ENCODE measurements around the gene GABRA4. TPM values are rescaled to one million over a fixed set of nuclear protein-coding genes. Genes with fewer than 3 reads are reported as not detected.

GABRA4 gene
- total and polyA plus RNA-seq, 10 donors, result under 0.01 to 0.10 (median 0.04) TPM; not detected in 6

DNA sequence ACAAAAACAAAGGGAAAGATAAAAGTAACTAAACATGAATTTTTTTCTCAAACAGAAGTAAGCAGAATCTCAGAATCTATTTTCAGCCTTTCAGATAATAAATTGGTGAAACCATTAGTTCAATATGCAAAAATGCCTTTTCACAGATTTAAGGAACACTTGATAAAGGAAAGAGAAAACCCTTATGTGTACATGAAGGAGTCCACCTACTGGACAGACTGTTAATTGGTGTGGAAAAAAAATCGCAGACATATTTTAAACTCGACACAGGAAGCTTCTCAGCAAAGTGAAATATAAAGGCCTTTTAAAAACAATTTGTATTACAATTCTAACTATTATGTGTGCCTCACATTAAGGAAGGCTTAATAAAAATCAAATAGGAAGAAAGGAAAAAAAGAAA lies 106.7 kb downstream of the GABRA4 start:
- no peaks in the 10 kb centered on the region for H3K4me1 ChIP-seq
- no peaks in the 10 kb centered on the region for H3K9me3 ChIP-seq
- no peaks in the 10 kb centered on the region for H3K36me3 ChIP-seq
- no peak overlapping the region for H3K4me3 ChIP-seq
- no peak overlapping the region for H3K27ac ChIP-seq
- no peaks in the 10 kb centered on the region for H3K27me3 ChIP-seq (replicated peaks in 1 of 7)
- DNase-seq, result no peak
- intact Hi-C loops (cut with DNase I; ENCODE audit: low total_unique reads), result no loop called here
- TF ChIP-seq POLR2A (IDR thresholded peaks at IDR 0.05), result no peak
- 8 to 21% (median 20%) methylated on average over 2 of the region's 2 CpGs for WGBS, 5 donors

DNA sequence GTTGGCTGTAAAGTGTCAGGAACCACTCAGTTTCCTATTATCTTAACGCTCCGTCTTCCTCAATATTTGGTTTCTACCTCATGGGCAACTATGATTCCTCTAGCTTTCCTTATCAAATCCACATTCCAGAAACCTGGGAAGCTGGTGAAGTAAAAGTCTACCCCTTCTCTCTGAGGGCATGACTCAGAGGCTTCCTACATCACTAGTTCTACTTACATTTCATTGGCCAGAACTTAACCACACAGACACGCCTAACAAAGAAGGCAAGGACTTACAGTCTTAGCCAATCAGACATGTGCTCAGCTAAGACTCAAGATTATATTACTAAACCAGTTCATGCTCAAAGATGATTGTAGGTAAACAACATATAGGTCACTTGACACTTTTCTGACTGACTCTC lies 114.7 kb downstream of the GABRA4 start:
- WGBS, 5 donors, result 89 to 94% (median 93%) methylated on average over 3 of the region's 3 CpGs
- no peaks in the 10 kb centered on the region for H3K36me3 ChIP-seq

DNA sequence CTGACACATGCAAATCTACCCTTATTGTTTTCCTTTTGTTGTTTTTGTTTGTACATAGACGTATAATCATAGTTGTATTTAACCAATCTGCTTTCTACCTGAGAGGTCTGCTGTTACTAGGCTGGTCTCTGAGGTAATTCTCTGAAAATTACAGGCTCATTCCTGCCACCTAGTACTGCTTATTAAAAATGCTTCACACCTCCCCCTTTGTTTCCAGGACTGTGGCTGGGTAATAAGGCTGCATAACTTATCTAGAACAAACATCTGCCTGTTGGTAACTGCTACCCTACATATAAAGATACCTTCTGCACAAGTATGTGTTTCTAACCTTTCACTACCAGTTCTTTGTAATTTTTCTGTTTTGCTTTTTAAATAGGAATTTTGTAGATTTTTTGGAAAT lies 118.6 kb downstream of the GABRA4 start:
- Histone ChIP-seq H3K4me3 (no peak overlapping the region), H3K36me3 (no peaks in the 10 kb centered on the region), H3K9me3 (peaks cover 0 to 10% (median 0%) of the 10 kb centered on the region in 8 donors), H3K27ac (no peak overlapping the region), H3K4me1 (no peaks in the 10 kb centered on the region), H3K27me3 (replicated peaks in 1 of 7) (no peaks in the 10 kb centered on the region)
- intact Hi-C loops (cut with DNase I; ENCODE audit: low total_unique reads), result no loop called here
- TF ChIP-seq POLR2A (IDR thresholded peaks at IDR 0.05) (no peak), POLR2AphosphoS5 (IDR thresholded peaks at IDR 0.05) (no peak)
- TF ChIP-seq, protein P1, sequence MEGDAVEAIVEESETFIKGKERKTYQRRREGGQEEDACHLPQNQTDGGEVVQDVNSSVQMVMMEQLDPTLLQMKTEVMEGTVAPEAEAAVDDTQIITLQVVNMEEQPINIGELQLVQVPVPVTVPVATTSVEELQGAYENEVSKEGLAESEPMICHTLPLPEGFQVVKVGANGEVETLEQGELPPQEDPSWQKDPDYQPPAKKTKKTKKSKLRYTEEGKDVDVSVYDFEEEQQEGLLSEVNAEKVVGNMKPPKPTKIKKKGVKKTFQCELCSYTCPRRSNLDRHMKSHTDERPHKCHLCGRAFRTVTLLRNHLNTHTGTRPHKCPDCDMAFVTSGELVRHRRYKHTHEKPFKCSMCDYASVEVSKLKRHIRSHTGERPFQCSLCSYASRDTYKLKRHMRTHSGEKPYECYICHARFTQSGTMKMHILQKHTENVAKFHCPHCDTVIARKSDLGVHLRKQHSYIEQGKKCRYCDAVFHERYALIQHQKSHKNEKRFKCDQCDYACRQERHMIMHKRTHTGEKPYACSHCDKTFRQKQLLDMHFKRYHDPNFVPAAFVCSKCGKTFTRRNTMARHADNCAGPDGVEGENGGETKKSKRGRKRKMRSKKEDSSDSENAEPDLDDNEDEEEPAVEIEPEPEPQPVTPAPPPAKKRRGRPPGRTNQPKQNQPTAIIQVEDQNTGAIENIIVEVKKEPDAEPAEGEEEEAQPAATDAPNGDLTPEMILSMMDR (IDR thresholded peaks at IDR 0.05 in 8 of 11, conservative IDR thresholded peaks at IDR 0.05 in 3 of 11), result no peak
- no peak for DNase-seq
- WGBS, 5 donors, result 45 to 78% (median 50%) methylated on average over 1 of the region's 1 CpG

More for the DNA sequence above, 114.7 kb downstream of the GABRA4 start:
- Histone ChIP-seq H3K27ac (no peak overlapping the region), H3K4me1 (no peaks in the 10 kb centered on the region), H3K27me3 (replicated peaks in 1 of 7) (no peaks in the 10 kb centered on the region), H3K9me3 (no peaks in the 10 kb centered on the region), H3K4me3 (no peak overlapping the region)
- intact Hi-C loops (cut with DNase I; ENCODE audit: low total_unique reads), result no loop called here
- no peak for TF ChIP-seq POLR2A (IDR thresholded peaks at IDR 0.05)
- TF ChIP-seq, protein P1 (IDR thresholded peaks at IDR 0.05 in 8 of 11, conservative IDR thresholded peaks at IDR 0.05 in 3 of 11), result no peak
- no peak for TF ChIP-seq POLR2AphosphoS5 (IDR thresholded peaks at IDR 0.05)
- DNase-seq, result no peak

DNA sequence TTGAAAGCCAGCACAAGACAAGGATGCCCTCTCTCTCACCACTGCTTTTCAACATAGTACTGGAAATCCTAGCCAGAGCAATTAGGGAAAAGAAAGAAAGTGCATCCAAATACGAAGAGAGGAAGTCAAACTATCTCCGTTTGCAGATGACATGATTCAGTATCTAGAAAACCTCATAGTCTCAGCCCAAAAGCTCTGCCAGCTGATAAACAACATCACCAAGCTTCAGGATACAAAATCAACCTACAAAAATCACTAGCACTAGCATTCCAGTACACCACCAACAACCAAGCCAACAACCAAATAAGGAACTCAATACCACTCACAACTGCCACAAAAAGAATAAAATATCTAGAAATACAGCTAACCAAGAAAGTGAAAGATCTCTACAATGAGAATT lies 123.0 kb downstream of the GABRA4 start:
- Histone ChIP-seq H3K36me3 (no peaks in the 10 kb centered on the region), H3K9me3 (peaks cover 0 to 10% (median 0%) of the 10 kb centered on the region in 8 donors), H3K4me1 (no peaks in the 10 kb centered on the region), H3K27ac (no peak overlapping the region), H3K27me3 (replicated peaks in 1 of 7) (no peaks in the 10 kb centered on the region), H3K4me3 (no peak overlapping the region)
- TF ChIP-seq POLR2A (IDR thresholded peaks at IDR 0.05) (no peak), POLR2AphosphoS5 (IDR thresholded peaks at IDR 0.05) (no peak)
- TF ChIP-seq, protein P1 (IDR thresholded peaks at IDR 0.05 in 8 of 11, conservative IDR thresholded peaks at IDR 0.05 in 3 of 11), result no peak
- DNase-seq, result no peak
- WGBS, 5 donors, result 60 to 81% (median 60%) methylated on average over 2 of the region's 2 CpGs
- intact Hi-C loops (cut with DNase I; ENCODE audit: low total_unique reads), result no loop called here

Other genes starting within 250 kb of the GABRA4 start
- not detected for gene COX7B2, start 84.3 kb downstream of the GABRA4 start, total RNA-seq
- not detected for gene COX7B2, start 84.3 kb downstream of the GABRA4 start, polyA plus RNA-seq
- gene GABRB1, start 38.0 kb upstream of the GABRA4 start, total RNA-seq, result not detected
- not detected for gene GABRB1, start 38.0 kb upstream of the GABRA4 start, polyA plus RNA-seq